ENCODE measurements around the gene UPK3BL1.
"Not testable (repeated sequence)": the region's sequence is repeated elsewhere in the genome, so short reads cannot be mapped to it uniquely, and the experiment has no call there.

GRCh38 chr7:102602317-102602716, 40.3 kb downstream of the UPK3BL1 start:
- not testable (repeated sequence) for TF ChIP-seq POLR2AphosphoS5 (IDR thresholded peaks at IDR 0.05; ENCODE audit: borderline replicate concordance, low read depth, low read length); EZH2 (IDR thresholded peaks at IDR 0.05)
